PC-3 (cell line): ENCODE measurements around the gene ZCWPW2. TPM values are rescaled to one million over a fixed set of nuclear protein-coding genes. Genes with fewer than 3 reads are reported as not detected.

Experiments
- ATAC-seq: fragments of 200-7000 bp; cut with Tn5 transposase; 2 replicates; pipeline ENCODE4 v1.9.1; 2020; ENCODE audit warnings: mild to moderate bottlenecking, moderate library complexity
- BruUV-seq: library from RNA; stranded (reverse); fragments of 400-500 nt; replicated peaks from 2 replicates; lab custom pipeline; 2021; lab: Mats Ljungman, UMichigan
- CTCF ChIA-PET: fragments of 300-600 bp; sonication (Branson Sonifier 250); formaldehyde crosslinking; loops from one replicate; lab custom pipeline; 2022; ENCODE audit warnings: antibody characterized with exemption; lab: Charles Lee
- POLR2A ChIA-PET: fragments of 300-600 bp; sonication (Branson Sonifier 250); formaldehyde crosslinking; loops from one replicate; lab custom pipeline; 2022; ENCODE audit warnings: antibody characterized with exemption; ENCODE audit not compliant: unreplicated experiment; lab: Charles Lee
- DNase-seq: peaks from one replicate; pipeline ENCODE4 v3.0.0-alpha.2; 2015
- H2AFZ ChIP-seq: fragments of 300-600 bp; sonication (generic); 2 replicates; pipeline ENCODE4 v1.6.0; 2016; ENCODE audit warnings: antibody characterized with exemption, low read length
- H3F3A ChIP-seq: fragments of 300-600 bp; sonication (generic); one replicate; pipeline ENCODE4 v1.6.0; 2017; ENCODE audit warnings: antibody characterized with exemption, low read length, control low read depth, mild to moderate bottlenecking; ENCODE audit not compliant: unreplicated experiment
- H3K27ac ChIP-seq: fragments of 300-600 bp; sonication (generic); 2 replicates; pipeline ENCODE4 v1.5.1; 2016; ENCODE audit warnings: mild to moderate bottlenecking, low read length
- H3K27me3 ChIP-seq: fragments of 300-600 bp; sonication (generic); 2 replicates; pipeline ENCODE4 v1.6.1; 2016; ENCODE audit warnings: low read length, mixed read lengths
- H3K36me3 ChIP-seq: fragments of 300-600 bp; sonication (generic); 2 replicates; pipeline ENCODE4 v1.6.1; 2016; ENCODE audit warnings: low read depth, mixed run types, low read length, mixed read lengths
- H3K4me1 ChIP-seq: fragments of 300-600 bp; sonication (generic); 2 replicates; pipeline ENCODE4 v1.5.1; 2016; ENCODE audit warnings: low read length; ENCODE audit not compliant: insufficient read depth
- H3K4me2 ChIP-seq: fragments of 300-600 bp; sonication (generic); 2 replicates; pipeline ENCODE4 v1.6.0; 2016; ENCODE audit warnings: low read length
- H3K4me3 ChIP-seq: fragments of 300-600 bp; sonication (generic); 2 replicates; pipeline ENCODE4 v1.5.1; 2016; ENCODE audit warnings: mild to moderate bottlenecking, low read length, mixed read lengths
- H3K79me2 ChIP-seq: fragments of 300-600 bp; sonication (generic); 2 replicates; pipeline ENCODE4 v1.6.1; 2017; ENCODE audit warnings: low read length, mixed read lengths
- H3K9ac ChIP-seq: fragments of 300-600 bp; sonication (generic); 2 replicates; pipeline ENCODE4 v1.6.0; 2016; ENCODE audit warnings: mild to moderate bottlenecking, low read length
- H3K9me2 ChIP-seq: fragments of 300-600 bp; sonication (generic); replicated peaks from 2 replicates; pipeline ENCODE4 v1.6.1; 2016; ENCODE audit warnings: mixed run types, low read length, mixed read lengths
- H3K9me3 ChIP-seq: fragments of 300-600 bp; sonication (generic); 2 replicates; pipeline ENCODE4 v1.6.1; 2016; ENCODE audit warnings: low read length, mixed read lengths
- H4K20me1 ChIP-seq: fragments of 300-600 bp; sonication (generic); 2 replicates; pipeline ENCODE4 v1.6.1; 2016; ENCODE audit warnings: low read length, mixed read lengths
- CTCF ChIP-seq: fragments of 300-600 bp; sonication (generic); conservative IDR thresholded peaks from 2 replicates; pipeline ENCODE4 v1.5.1; 2017; ENCODE audit warnings: antibody characterized with exemption, low read depth, mild to moderate bottlenecking, low read length
- EZH2 ChIP-seq: fragments of 300-600 bp; sonication (generic); IDR thresholded peaks from one replicate; pipeline ENCODE4 v1.6.1; 2017; ENCODE audit warnings: antibody characterized with exemption, mild to moderate bottlenecking, low read length; ENCODE audit not compliant: unreplicated experiment
- EZH2phosphoT487 ChIP-seq: fragments of 300-600 bp; sonication (generic); IDR thresholded peaks from 2 replicates; pipeline ENCODE4 v1.6.1; 2018; ENCODE audit warnings: mild to moderate bottlenecking, antibody characterized with exemption, low read length, borderline replicate concordance
- intact Hi-C: fragments of 100-400 bp; cut with micrococcal nuclease; formaldehyde crosslinking; loops from 2 replicates; pipeline ENCODE4 v1.9.0; 2023
- total RNA-seq: library from RNA; depleted of rRNA; stranded (reverse); fragments of >200 nt; gene quantifications from 2 replicates; pipeline ENCODE4 v1.2.3, GENCODE V29; 2014

ZCWPW2 gene
- total RNA-seq, 1 experiment from 2014 or later = not detected

DNA sequence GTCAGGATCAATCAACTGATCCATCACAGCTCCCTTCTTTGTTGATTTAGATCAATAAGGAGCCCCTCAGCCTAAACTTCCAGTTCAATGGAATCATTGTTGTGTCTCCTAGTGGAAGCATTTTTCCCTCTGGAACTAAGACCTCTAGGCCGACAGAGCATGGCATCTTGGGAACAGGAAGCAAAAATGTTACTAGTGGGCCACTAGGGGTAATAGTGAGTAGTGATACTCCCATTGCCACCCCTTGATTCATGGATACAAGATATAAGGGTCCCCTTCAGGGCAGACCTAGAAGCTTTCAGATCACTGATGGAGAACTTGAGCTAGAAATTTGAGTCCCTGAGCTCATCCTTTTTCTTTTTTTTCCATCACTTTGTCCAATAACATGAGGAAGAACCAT, 40.5 kb downstream of the ZCWPW2 start:
- Histone ChIP-seq H3K27ac (no peak overlapping the region), H2AFZ (no peak overlapping the region), H3K4me3 (no peak overlapping the region), H3K9ac (no peak overlapping the region), H3K27me3 (no peaks in the 10 kb centered on the region), H3F3A (no peaks in the 10 kb centered on the region), H3K4me1 (no peaks in the 10 kb centered on the region), H3K4me2 (no peak overlapping the region), H4K20me1 (no peaks in the 10 kb centered on the region), H3K9me3 (no peaks in the 10 kb centered on the region), H3K36me3 (no peaks in the 10 kb centered on the region), H3K79me2 (no peaks in the 10 kb centered on the region), H3K9me2 (0 out of 2 replicates have a peak, but pooled peaks cover 3% of the 10 kb centered on the region)
- TF ChIP-seq CTCF (no peak; the same call in 1 of the 2 replicates), EZH2 (no peak), EZH2phosphoT487 (no peak)
- DNase-seq (no peak), ATAC-seq (no peak)
- ChIA-PET POLR2A (no interaction called here), CTCF (no interaction called here)
- BruUV-seq = no TSS peak
- intact Hi-C loops = no loop called here

DNA sequence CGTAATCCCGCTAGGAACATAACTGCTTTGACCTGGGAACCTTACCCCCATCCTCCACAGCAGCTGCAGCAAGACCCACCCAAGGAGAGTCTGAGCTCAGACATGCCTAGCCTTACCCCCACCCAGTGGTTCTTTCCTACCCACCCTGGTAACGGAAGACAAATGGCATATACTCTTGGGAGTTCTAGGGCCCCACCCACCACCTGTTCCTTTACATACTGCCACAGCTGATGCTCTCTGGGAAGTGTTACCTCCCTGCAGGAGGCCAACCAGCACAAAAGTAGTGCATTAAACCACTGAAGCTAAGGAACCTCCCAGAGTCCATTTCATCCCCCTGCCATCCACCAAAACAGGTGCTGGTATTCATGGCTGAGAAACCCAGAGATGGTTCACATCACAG, 50.7 kb downstream of the ZCWPW2 start:
- intact Hi-C loops = no loop called here
- ATAC-seq = no peak

DNA sequence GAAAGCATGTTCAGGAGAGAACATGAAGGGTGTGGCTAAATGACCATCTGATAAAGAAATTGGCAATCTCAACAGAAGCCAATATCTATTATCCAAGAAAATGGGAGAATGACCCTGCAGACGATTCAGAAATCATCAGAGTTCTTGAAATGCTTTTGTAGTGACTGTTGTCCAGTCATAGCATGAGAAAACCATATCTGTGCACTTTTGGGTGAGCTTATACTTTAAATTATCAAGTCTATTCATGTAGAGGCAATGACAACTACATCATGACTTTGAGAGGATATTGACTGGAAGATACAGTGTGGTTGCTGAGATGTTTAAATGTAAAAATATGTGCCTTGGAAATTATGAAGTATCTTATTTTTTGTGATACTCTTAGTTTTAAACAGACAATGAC, 57.7 kb downstream of the ZCWPW2 start:
- H3K9ac ChIP-seq = no peak overlapping the region
- intact Hi-C loops = no loop called here
- ATAC-seq (no peak), DNase-seq (no peak)
- H3K4me2 ChIP-seq = no peak overlapping the region
- no peak overlapping the region for H2AFZ ChIP-seq
- H3K79me2 ChIP-seq = no peaks in the 10 kb centered on the region
- H3K4me1 ChIP-seq = no peaks in the 10 kb centered on the region
- POLR2A ChIA-PET = no interaction called here
- no peaks in the 10 kb centered on the region for H3K36me3 ChIP-seq
- no peaks in the 10 kb centered on the region for H3K27me3 ChIP-seq
- TF ChIP-seq EZH2 (no peak), CTCF (no peak), EZH2phosphoT487 (no peak)
- no peak overlapping the region for H3K4me3 ChIP-seq
- no peaks in the 10 kb centered on the region for H3F3A ChIP-seq
- CTCF ChIA-PET = no interaction called here
- H3K9me3 ChIP-seq = no peaks in the 10 kb centered on the region; the same call in 1 of the 2 replicates
- no peaks in the 10 kb centered on the region for H3K9me2 ChIP-seq
- H3K27ac ChIP-seq = no peak overlapping the region
- BruUV-seq = no TSS peak
- no peaks in the 10 kb centered on the region for H4K20me1 ChIP-seq

More for the DNA sequence above, 50.7 kb downstream of the ZCWPW2 start:
- POLR2A ChIA-PET = no interaction called here
- H3K27me3 ChIP-seq = no peaks in the 10 kb centered on the region
- CTCF ChIA-PET = no interaction called here
- no peaks in the 10 kb centered on the region for H3K9me3 ChIP-seq
- H3F3A ChIP-seq = no peaks in the 10 kb centered on the region
- TF ChIP-seq EZH2phosphoT487 = no peak
- no peak overlapping the region for H3K9ac ChIP-seq
- no peak overlapping the region for H3K27ac ChIP-seq
- no peaks in the 10 kb centered on the region for H3K9me2 ChIP-seq
- no peak overlapping the region for H3K4me3 ChIP-seq
- H3K4me1 ChIP-seq = no peaks in the 10 kb centered on the region
- no peaks in the 10 kb centered on the region for H4K20me1 ChIP-seq
- no peak overlapping the region for H3K4me2 ChIP-seq
- no peak for DNase-seq
- no peak overlapping the region for H2AFZ ChIP-seq
- no peaks in the 10 kb centered on the region for H3K79me2 ChIP-seq
- H3K36me3 ChIP-seq = no peaks in the 10 kb centered on the region
- BruUV-seq = no TSS peak
